Measurements from ENCODE around the gene ANKS1B.

ANKS1B gene

GRCh38 chr12:99455350-99456035 is 529.2 kb downstream of the ANKS1B start:
- DNase-seq (ENCODE audit: low read depth in 2 of 2) = no peak

- no peak for DNase-seq (ENCODE audit: low read depth in 2 of 2)
Observed at GRCh38 chr12:99454539-99455172, 530.1 kb downstream of the ANKS1B start.

DNA sequence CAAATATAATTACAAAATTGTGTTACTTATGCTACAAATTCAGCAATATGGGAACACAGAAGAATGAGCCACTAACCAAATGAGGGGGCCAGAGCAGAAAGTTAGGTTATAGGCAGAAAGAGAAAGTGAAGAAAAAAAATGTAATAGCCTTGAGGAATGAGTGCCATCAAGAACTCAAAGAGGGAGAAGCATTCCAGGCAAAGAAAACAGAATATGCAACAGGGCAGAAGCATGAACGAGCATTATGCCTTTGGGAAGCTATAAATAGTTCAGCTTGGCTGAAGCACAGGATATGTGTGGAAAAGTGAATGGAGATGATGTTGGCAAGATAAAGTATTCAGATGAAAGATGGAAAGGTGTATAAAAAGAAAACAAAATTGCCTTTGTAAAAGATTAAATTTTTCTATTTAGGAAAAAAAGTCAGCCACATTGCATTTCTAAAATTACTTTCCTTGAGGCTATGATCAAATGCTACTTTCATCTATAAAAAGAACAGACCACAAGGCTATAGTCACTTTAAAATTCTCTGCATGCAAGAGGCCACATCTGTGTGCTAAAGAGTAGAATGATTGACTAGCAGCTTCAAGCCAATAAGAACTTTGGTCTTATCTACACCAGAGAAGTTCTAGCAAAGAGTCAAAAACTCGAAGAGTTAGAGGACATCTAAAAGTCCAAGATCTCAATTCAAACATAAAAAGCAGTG is 530.7 kb downstream of the ANKS1B start:
- DNase-seq (ENCODE audit: low read depth in 2 of 2) = no peak

- no peak for DNase-seq (ENCODE audit: low read depth in 2 of 2)
Observed at GRCh38 chr12:99450036-99450630, 534.6 kb downstream of the ANKS1B start.

- no peak for DNase-seq (ENCODE audit: low read depth in 2 of 2)
Observed at GRCh38 chr12:99444859-99445316, 539.8 kb downstream of the ANKS1B start.

GRCh38 chr12:99442758-99443157 is 542.0 kb downstream of the ANKS1B start:
- DNase-seq (ENCODE audit: low read depth in 2 of 2) = no peak

DNA sequence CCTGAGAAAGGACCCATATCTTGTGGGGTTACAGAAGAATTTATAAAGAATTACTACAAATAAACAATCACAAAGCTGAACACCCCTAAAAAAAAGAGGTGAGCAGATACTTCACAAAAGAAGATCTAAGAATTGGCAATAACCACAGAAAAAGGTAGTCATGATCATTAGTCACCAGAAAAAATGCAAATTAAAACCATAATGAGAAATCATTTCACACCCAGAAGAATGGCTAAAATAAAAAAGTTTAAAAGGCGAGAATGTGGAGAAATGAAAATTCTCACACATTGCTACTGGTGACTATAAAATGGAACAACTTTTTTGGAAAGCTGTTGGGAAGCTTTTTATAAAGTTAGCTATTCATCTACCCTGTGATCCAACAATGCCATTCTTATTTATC is 545.3 kb downstream of the ANKS1B start:
- DNase-seq (ENCODE audit: low read depth in 2 of 2) = no peak

DNA sequence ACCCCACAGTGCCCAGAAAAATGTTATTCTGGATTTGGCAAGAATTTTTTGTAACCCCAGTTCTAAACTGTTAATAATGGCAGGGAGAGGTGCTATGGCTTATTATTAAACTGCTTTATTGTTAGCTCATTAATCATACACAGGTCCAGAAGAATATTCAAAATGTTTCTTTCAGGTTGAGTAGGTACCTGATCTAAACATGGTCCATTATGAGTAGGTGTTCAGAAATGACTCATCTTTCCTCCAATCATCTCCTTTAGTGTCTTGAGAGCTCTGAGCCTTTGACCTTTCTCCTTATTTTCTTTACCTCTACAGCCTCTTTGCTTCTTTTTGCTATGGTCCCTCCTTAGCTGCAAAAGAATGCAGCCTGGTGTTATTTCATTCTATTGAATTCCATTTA is 548.2 kb downstream of the ANKS1B start:
- DNase-seq (ENCODE audit: low read depth in 2 of 2) = no peak

- DNase-seq (ENCODE audit: low read depth in 2 of 2) = no peak
Observed at GRCh38 chr12:99435095-99435791, 549.5 kb downstream of the ANKS1B start.

- no peak for DNase-seq (ENCODE audit: low read depth in 2 of 2)
Observed at GRCh38 chr12:99433155-99433554, 551.6 kb downstream of the ANKS1B start.

- DNase-seq (ENCODE audit: low read depth in 2 of 2) = no peak
Observed at GRCh38 chr12:99431203-99431602, 553.5 kb downstream of the ANKS1B start.

- no peak for DNase-seq (ENCODE audit: low read depth in 2 of 2)
Observed at GRCh38 chr12:99427104-99427503, 557.6 kb downstream of the ANKS1B start.

- DNase-seq (ENCODE audit: low read depth in 2 of 2) = no peak
Observed at GRCh38 chr12:99418379-99418778, 566.4 kb downstream of the ANKS1B start.

DNA sequence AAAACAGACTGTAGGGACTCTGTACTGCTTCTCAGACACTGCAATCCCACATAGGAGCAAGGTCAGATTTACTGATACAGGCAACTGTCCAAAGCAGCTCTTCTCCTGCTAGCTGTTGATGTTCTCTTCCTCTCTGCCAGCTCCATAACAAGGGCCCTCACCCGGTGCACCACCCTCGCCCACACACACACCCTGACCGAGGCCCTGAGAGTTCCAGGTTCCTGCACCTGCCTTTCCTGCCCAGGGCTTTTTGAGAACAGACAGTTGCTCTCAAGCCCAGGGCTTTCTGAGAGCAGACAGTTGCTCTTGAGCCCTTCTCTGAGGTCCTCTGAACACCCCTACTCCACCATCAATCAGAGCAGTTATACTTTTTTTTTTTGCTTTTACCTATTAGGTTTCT is 571.0 kb downstream of the ANKS1B start:
- DNase-seq (ENCODE audit: low read depth in 2 of 2) = no peak

DNA sequence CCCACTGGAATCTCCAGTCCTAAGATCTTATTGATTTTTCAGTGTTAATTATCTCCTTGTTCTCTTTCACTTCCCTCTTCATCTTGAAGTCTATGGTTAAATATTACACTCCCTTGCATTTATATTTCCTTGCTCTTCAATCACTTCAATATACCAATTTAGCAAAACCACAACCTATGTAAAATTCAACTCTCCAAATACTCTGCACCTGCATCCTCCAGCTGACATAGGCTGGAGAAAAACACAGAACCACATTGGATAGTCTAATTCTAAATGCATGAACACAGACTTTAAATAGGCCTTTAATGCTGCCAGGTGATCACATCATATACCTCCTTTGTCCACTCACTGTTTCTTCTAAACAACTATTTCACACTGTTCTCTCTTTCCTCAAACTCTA is 591.0 kb downstream of the ANKS1B start:
- no peak for DNase-seq (ENCODE audit: low read depth in 2 of 2)

- no peak for DNase-seq (ENCODE audit: low read depth in 2 of 2)
Observed at GRCh38 chr12:99392091-99392850, 592.5 kb downstream of the ANKS1B start.

- no peak for DNase-seq (ENCODE audit: low read depth in 2 of 2)
Observed at GRCh38 chr12:99390707-99391106, 594.0 kb downstream of the ANKS1B start.

DNA sequence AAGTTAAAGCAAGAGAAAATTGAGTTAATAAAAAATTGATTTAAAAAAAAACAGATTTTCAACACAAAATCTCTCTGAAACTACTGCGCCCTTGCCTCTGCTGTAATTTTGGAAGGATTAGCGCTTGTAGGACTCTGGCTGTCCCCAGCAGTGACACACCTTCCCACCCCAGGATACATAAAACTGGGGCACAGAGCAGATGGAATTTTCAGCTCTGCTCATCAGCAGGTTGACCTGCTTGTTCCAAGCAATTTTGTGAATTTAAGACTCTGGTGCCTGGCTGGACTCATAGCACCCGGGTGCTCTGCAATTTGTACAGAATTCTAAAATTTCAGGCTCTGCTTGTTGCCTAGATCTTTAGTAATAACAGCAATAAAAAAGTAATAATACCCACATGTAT is 595.0 kb downstream of the ANKS1B start:
- DNase-seq (ENCODE audit: low read depth in 2 of 2) = no peak

- no peak for DNase-seq (ENCODE audit: low read depth in 2 of 2)
Observed at GRCh38 chr12:99388671-99389195, 596.0 kb downstream of the ANKS1B start.

GRCh38 chr12:99387661-99388060 is 597.1 kb downstream of the ANKS1B start:
- DNase-seq (ENCODE audit: low read depth in 2 of 2) = no peak

DNA sequence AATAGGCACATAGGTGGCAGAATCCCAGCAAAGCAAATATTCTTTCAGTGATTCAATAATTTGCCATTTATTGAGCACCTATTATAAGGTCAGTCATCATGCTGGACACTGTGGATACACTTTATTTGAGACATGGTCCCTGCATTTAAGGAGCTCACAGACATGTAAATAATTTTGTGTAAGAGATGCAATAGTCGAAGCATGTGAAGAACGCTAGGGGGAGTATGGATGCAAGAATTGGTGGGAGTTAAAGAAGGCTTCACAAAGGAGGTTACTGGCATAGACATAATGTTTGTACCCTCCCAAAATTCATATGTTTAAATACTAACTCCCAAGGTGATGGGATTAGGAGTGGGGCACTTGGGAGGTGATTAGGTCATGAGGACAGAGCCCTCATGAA is 597.8 kb downstream of the ANKS1B start:
- no peak for DNase-seq (ENCODE audit: low read depth in 2 of 2)

All from stimulated activated CD8-positive, alpha-beta memory T cell treated with anti-CD3 and anti-CD28 coated beads, Interleukin-2, amount 100 ng/mL, for 48 hours (primary cell).